HG03060 (cell line): ENCODE data around the gene NACC2.

ENCODE experiments used
- ATAC-seq: cut with Tn5 transposase; IDR thresholded peaks from one replicate; pipeline ENCODE4 v1.9.1; 2021; ENCODE audit warnings: low read depth, moderate number of reproducible peaks; ENCODE audit not compliant: unreplicated experiment

The NACC2 gene

GRCh38 chr9:136003411-136004218 lies 91.5 kb downstream of the NACC2 start:
- no peak for ATAC-seq

GRCh38 chr9:136002881-136003280 lies 92.2 kb downstream of the NACC2 start:
- ATAC-seq = no peak

- ATAC-seq = no peak
Measured at GRCh38 chr9:136002215-136002614, 92.9 kb downstream of the NACC2 start.

- ATAC-seq = no peak
Measured at GRCh38 chr9:136001231-136001630, 93.9 kb downstream of the NACC2 start.

GRCh38 chr9:135998410-135999071 lies 96.5 kb downstream of the NACC2 start:
- no peak for ATAC-seq

- ATAC-seq = no peak
Measured at GRCh38 chr9:135998016-135998380, 97.1 kb downstream of the NACC2 start.

- no peak for ATAC-seq
Measured at GRCh38 chr9:135997090-135998015, 97.7 kb downstream of the NACC2 start.

- ATAC-seq = no peak
Measured at GRCh38 chr9:135995816-135996215, 99.3 kb downstream of the NACC2 start.

- ATAC-seq = no peak
Measured at GRCh38 chr9:135994501-135995192, 100.4 kb downstream of the NACC2 start.

- ATAC-seq = no peak
Measured at GRCh38 chr9:135993765-135994500, 101.2 kb downstream of the NACC2 start.

GRCh38 chr9:135993409-135993742 lies 101.7 kb downstream of the NACC2 start:
- ATAC-seq = no peak

GRCh38 chr9:135992486-135993408 lies 102.3 kb downstream of the NACC2 start:
- no peak for ATAC-seq

- no peak for ATAC-seq
Measured at GRCh38 chr9:135991771-135992170, 103.3 kb downstream of the NACC2 start.

- ATAC-seq = no peak
Measured at GRCh38 chr9:135990468-135991429, 104.3 kb downstream of the NACC2 start.

GRCh38 chr9:135989722-135990467 lies 105.2 kb downstream of the NACC2 start:
- no peak for ATAC-seq

GRCh38 chr9:135989157-135989556 lies 105.9 kb downstream of the NACC2 start:
- ATAC-seq = no peak

GRCh38 chr9:135988493-135988892 lies 106.6 kb downstream of the NACC2 start:
- no peak for ATAC-seq
